Fibroblast of lung (primary cell): Measurements from ENCODE around the gene ENTHD1. TPM values are rescaled to one million over a fixed set of nuclear protein-coding genes. Genes with fewer than 3 reads are reported as not detected.
A peak's percentile ranks its signal among the peaks of the same experiment; 100 is the strongest.

Experiments used
- DNase-seq, 2 donors: peaks; one replicate each; pipeline versions ENCODE4 v3.0.0 to v3.0.0-alpha.2; 2010; ENCODE audit warnings: low read depth in 2 of 2
- H2AFZ ChIP-seq: 2 replicates; pipeline ENCODE4 v1.5.1; 2012; ENCODE audit warnings: low read length, control low read depth, inconsistent platforms
- H3K27ac ChIP-seq: 2 replicates; pipeline ENCODE4 v1.5.1; 2011; ENCODE audit warnings: low read length, control low read depth; ENCODE audit not compliant: insufficient read depth
- H3K27me3 ChIP-seq: 2 replicates; pipeline ENCODE4 v1.5.1; 2011; ENCODE audit warnings: mild to moderate bottlenecking, low read length; ENCODE audit not compliant: control insufficient read depth, insufficient read depth
- H3K36me3 ChIP-seq: 2 replicates; pipeline ENCODE4 v1.5.1; 2011; ENCODE audit warnings: low read length; ENCODE audit not compliant: control insufficient read depth, insufficient read depth
- H3K4me1 ChIP-seq: 2 replicates; pipeline ENCODE4 v1.5.1; 2011; ENCODE audit warnings: low read length; ENCODE audit not compliant: control insufficient read depth, insufficient read depth; ENCODE audit errors: extremely low read depth
- H3K4me2 ChIP-seq: 2 replicates; pipeline ENCODE4 v1.5.1; 2011; ENCODE audit warnings: low read length, control low read depth; ENCODE audit not compliant: insufficient read depth; ENCODE audit errors: extremely low read depth
- H3K4me3 ChIP-seq, 4 experiments: fragments of 200-600 bp in 1 of 4; sonication (generic) in 1 of 4; replicated peaks in 1 of 4; 2 replicates each; pipeline ENCODE4 v1.5.1; 2011 to 2016; ENCODE audit warnings: low read length in 4 of 4, low read depth in 3 of 4, mild to moderate bottlenecking in 3 of 4, control low read depth in 2 of 4, inconsistent platforms in 1 of 4, mixed read lengths in 1 of 4; ENCODE audit not compliant: insufficient read depth in 1 of 4; ENCODE audit errors: control extremely low read depth in 1 of 4
- H3K79me2 ChIP-seq: 2 replicates; pipeline ENCODE4 v1.5.1; 2012; ENCODE audit warnings: mild to moderate bottlenecking, low read length, inconsistent platforms; ENCODE audit not compliant: control insufficient read depth, insufficient read depth
- H3K9ac ChIP-seq: 2 replicates; pipeline ENCODE4 v1.5.1; 2011; ENCODE audit warnings: mild to moderate bottlenecking, low read length, control low read depth; ENCODE audit not compliant: insufficient read depth
- H3K9me3 ChIP-seq: 2 replicates; pipeline ENCODE4 v1.5.1; 2012; ENCODE audit warnings: low read depth, low read length; ENCODE audit not compliant: control insufficient read depth, insufficient read depth
- H4K20me1 ChIP-seq: 2 replicates; pipeline ENCODE4 v1.5.1; 2011; ENCODE audit warnings: low read length; ENCODE audit not compliant: control insufficient read depth, insufficient read depth; ENCODE audit errors: extremely low read depth
- EZH2 ChIP-seq: IDR thresholded peaks from 2 replicates; pipeline ENCODE4 v1.5.1; 2012; ENCODE audit warnings: low read length, control low read depth, mild to moderate bottlenecking; ENCODE audit errors: missing control alignments
- polyA plus RNA-seq, 2 donors: library from polyadenylated mRNA; depleted of rRNA in 1 of 2; stranded (reverse) in 1 of 2; unstranded in 1 of 2; fragments of >200 nt; gene quantifications; 2 replicates each; pipeline ENCODE4 v1.2.1, GENCODE V29; 2011 to 2012; ENCODE audit warnings: missing spikeins in 1 of 2
- total RNA-seq: library from RNA; depleted of rRNA; stranded (reverse); fragments of >200 nt; gene quantifications from 2 replicates; pipeline ENCODE4 v1.2.1, GENCODE V29; 2014
- TF ChIP-seq, protein P1 (sequence below), 2 donors: IDR thresholded peaks in 1 of 2; conservative IDR thresholded peaks in 1 of 2; 1 replicate in 1 of 2; 2 replicates in 1 of 2; pipeline ENCODE4 v1.5.1; 2011 to 2012; ENCODE audit warnings: low read length in 2 of 2, control low read depth in 1 of 2, inconsistent platforms in 1 of 2, low read depth in 1 of 2, mild to moderate bottlenecking in 1 of 2

Gene ENTHD1
- total and polyA plus RNA-seq, 2 donors (not counting 1 experiment from before 2014, with no cell fraction given), result not detected

DNA sequence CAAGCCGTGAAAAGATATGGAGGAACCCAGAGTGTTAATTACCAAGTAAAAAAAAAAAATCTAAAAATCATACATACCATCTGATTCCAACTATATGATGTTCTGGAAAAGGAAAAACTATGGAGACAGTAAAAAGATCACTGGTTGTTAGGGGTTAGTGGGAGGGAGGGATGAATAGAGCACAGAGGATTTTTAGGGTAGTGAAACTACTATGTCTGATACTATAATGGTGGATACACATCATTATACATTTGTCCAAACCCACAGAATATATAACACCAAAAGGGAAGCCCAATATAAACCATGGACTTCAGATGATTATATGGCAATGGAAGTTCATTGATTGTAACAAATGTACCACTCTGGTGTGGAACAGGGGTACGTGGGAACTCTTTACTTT, 74.1 kb downstream of the ENTHD1 start:
- Histone ChIP-seq H3K4me1 (peaks cover 2% of the 10 kb centered on the region), H4K20me1 (no peaks in the 10 kb centered on the region), H3K27ac (no peak overlapping the region), H3K79me2 (no peaks in the 10 kb centered on the region), H2AFZ (no peak overlapping the region), H3K36me3 (no peaks in the 10 kb centered on the region), H3K9ac (no peak overlapping the region), H3K4me2 (no peak overlapping the region), H3K4me3 (no peak overlapping the region), H3K9me3 (no peaks in the 10 kb centered on the region), H3K27me3 (no peaks in the 10 kb centered on the region)
- no peak for DNase-seq
- no peak for TF ChIP-seq EZH2
- TF ChIP-seq, protein P1, sequence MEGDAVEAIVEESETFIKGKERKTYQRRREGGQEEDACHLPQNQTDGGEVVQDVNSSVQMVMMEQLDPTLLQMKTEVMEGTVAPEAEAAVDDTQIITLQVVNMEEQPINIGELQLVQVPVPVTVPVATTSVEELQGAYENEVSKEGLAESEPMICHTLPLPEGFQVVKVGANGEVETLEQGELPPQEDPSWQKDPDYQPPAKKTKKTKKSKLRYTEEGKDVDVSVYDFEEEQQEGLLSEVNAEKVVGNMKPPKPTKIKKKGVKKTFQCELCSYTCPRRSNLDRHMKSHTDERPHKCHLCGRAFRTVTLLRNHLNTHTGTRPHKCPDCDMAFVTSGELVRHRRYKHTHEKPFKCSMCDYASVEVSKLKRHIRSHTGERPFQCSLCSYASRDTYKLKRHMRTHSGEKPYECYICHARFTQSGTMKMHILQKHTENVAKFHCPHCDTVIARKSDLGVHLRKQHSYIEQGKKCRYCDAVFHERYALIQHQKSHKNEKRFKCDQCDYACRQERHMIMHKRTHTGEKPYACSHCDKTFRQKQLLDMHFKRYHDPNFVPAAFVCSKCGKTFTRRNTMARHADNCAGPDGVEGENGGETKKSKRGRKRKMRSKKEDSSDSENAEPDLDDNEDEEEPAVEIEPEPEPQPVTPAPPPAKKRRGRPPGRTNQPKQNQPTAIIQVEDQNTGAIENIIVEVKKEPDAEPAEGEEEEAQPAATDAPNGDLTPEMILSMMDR (conservative IDR thresholded peaks at IDR 0.05 in 1 of 2, IDR thresholded peaks at IDR 0.05 in 1 of 2; ENCODE audit: low read depth in 1 of 2, low read length in 2 of 2), result no peak

DNA sequence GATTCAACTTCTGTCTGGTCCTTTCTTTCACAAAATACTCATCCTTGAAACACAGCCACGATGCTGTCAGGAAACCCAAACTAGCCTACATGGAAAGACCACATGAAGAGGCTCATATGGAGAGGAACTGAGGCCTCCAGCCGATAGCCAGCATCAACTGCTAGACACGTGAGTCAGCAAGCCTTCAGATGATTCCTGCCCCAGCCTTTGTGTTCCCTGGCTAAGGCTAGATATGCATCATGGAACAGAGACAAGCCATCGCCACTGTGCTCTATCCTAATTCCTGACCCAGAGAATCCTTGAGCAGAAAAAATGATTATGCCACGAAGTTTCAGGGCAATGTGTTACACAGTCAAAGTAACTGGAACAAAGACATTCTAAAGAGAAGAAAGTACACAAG, 75.5 kb downstream of the ENTHD1 start:
- H2AFZ ChIP-seq, result no peak overlapping the region
- TF ChIP-seq, protein P1 (conservative IDR thresholded peaks at IDR 0.05 in 1 of 2, IDR thresholded peaks at IDR 0.05 in 1 of 2; ENCODE audit: low read depth in 1 of 2, low read length in 2 of 2), result no peak
- no peak for TF ChIP-seq EZH2

DNA sequence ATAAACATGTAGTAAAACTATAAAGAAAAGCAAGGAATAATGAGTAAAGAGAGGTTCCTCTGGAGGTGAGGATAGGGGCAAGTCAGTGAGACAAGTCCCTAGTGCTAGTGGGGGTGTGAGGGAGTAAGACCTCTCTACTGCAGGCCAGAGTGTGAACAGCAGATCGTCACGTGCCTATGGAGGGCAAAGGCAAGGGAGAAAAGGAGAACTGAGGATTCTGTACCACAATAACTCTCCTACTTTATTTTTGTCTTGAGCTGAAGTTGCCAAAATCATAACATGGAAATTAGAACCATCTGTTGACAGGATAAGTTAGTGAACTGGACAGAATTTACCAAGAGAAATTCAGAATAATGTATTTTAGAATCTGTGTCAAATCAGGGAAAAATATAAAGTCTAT, 77.6 kb downstream of the ENTHD1 start:
- Histone ChIP-seq H3K79me2 (no peaks in the 10 kb centered on the region), H4K20me1 (no peaks in the 10 kb centered on the region), H3K4me3 (no peak overlapping the region), H3K4me1 (peaks cover 2% of the 10 kb centered on the region), H3K9me3 (no peaks in the 10 kb centered on the region), H3K4me2 (no peak overlapping the region), H3K36me3 (no peaks in the 10 kb centered on the region), H3K27ac (no peak overlapping the region), H3K9ac (no peak overlapping the region), H2AFZ (no peak overlapping the region), H3K27me3 (no peaks in the 10 kb centered on the region)
- DNase-seq, result peak in 1 of 2 donors; percentile 39
- TF ChIP-seq, protein P1 (conservative IDR thresholded peaks at IDR 0.05 in 1 of 2, IDR thresholded peaks at IDR 0.05 in 1 of 2; ENCODE audit: low read depth in 1 of 2, low read length in 2 of 2), result no peak
- TF ChIP-seq EZH2, result no peak

More for the DNA sequence above, 75.5 kb downstream of the ENTHD1 start:
- H3K4me2 ChIP-seq, result no peak overlapping the region
- no peaks in the 10 kb centered on the region for H3K27me3 ChIP-seq
- H4K20me1 ChIP-seq, result no peaks in the 10 kb centered on the region
- H3K27ac ChIP-seq, result no peak overlapping the region
- H3K36me3 ChIP-seq, result no peaks in the 10 kb centered on the region
- DNase-seq, result peak; percentile 42 to 76
- peaks cover 2% of the 10 kb centered on the region for H3K4me1 ChIP-seq
- no peaks in the 10 kb centered on the region for H3K9me3 ChIP-seq
- H3K9ac ChIP-seq, result no peak overlapping the region
- H3K4me3 ChIP-seq, result no peak overlapping the region
- no peaks in the 10 kb centered on the region for H3K79me2 ChIP-seq
